Measurements from ENCODE around the gene MEIOC.
"Not testable (repeated sequence)": the region's sequence is repeated elsewhere in the genome, so short reads cannot be mapped to it uniquely, and the experiment has no call there.

Gene MEIOC

DNA sequence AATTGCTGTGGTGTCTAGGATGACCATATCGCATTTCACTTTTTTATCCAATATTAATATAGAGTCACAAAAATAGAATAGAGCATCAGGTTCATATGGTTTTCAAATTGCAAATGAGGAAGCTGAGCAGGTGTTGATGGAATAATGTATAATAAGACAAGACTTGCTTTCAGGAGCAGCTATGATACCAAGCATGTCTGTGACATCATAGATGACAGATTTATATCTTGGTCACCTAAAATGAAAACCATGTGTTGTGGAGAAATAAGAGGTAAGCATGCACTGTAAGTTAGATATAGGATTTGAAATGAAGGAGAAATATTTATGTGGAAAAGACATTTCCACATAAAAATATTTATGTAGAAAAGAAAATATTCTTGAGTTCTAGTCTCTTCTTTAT is 8.6 kb downstream of the MEIOC start:
- TF ChIP-seq CTCF (IDR thresholded peaks at IDR 0.05) = no peak
- Histone ChIP-seq H3K9ac (no peak overlapping the region), H3K9me3 (ENCODE audit: control insufficient read depth, low read length) (no peaks in the 10 kb centered on the region), H3K79me2 (no peaks in the 10 kb centered on the region), H3K4me1 (no peaks in the 10 kb centered on the region), H3K36me3 (ENCODE audit: control insufficient read depth, insufficient read depth, low read length) (no peaks in the 10 kb centered on the region), H3K27ac (no peak overlapping the region), H3K4me2 (ENCODE audit: low read length) (no peak overlapping the region), H3K27me3 (ENCODE audit: control insufficient read depth, insufficient read depth, low read length) (no peaks in the 10 kb centered on the region), H2AFZ (no peak overlapping the region), H3K4me3 (ENCODE audit: low read depth, low read length) (no peak overlapping the region)

- no peak for TF ChIP-seq CTCF (IDR thresholded peaks at IDR 0.05)
- Histone ChIP-seq H3K9me3 (ENCODE audit: control insufficient read depth, low read length) (no peaks in the 10 kb centered on the region), H3K79me2 (no peaks in the 10 kb centered on the region), H3K4me3 (ENCODE audit: low read depth, low read length) (no peak overlapping the region), H3K27ac (no peak overlapping the region), H3K36me3 (ENCODE audit: control insufficient read depth, insufficient read depth, low read length) (no peaks in the 10 kb centered on the region), H3K4me2 (ENCODE audit: low read length) (no peak overlapping the region), H3K9ac (no peak overlapping the region), H3K4me1 (no peaks in the 10 kb centered on the region), H3K27me3 (ENCODE audit: control insufficient read depth, insufficient read depth, low read length) (no peaks in the 10 kb centered on the region), H2AFZ (no peak overlapping the region)
Observed at GRCh38 chr17:44666006-44666405, 9.7 kb downstream of the MEIOC start.

- no peaks in the 10 kb centered on the region for H3K27me3 ChIP-seq (ENCODE audit: control insufficient read depth, insufficient read depth, low read length)
- H3K4me3 ChIP-seq (ENCODE audit: low read depth, low read length) = no peak overlapping the region
- no peaks in the 10 kb centered on the region for H3K4me1 ChIP-seq
- no peak overlapping the region for H3K27ac ChIP-seq
- no peaks in the 10 kb centered on the region for H3K9me3 ChIP-seq (ENCODE audit: control insufficient read depth, low read length)
- H3K79me2 ChIP-seq = no peaks in the 10 kb centered on the region
- no peaks in the 10 kb centered on the region for H3K36me3 ChIP-seq (ENCODE audit: control insufficient read depth, insufficient read depth, low read length)
- H3K9ac ChIP-seq = no peak overlapping the region
- peak; percentile 46 for TF ChIP-seq CTCF (IDR thresholded peaks at IDR 0.05)
- H2AFZ ChIP-seq = no peak overlapping the region
- no peak overlapping the region for H3K4me2 ChIP-seq (ENCODE audit: low read length)
Observed at GRCh38 chr17:44672479-44673093, 16.3 kb downstream of the MEIOC start.

GRCh38 chr17:44673893-44674292 is 17.6 kb downstream of the MEIOC start:
- H3K9me3 ChIP-seq (ENCODE audit: control insufficient read depth, low read length) = no peaks in the 10 kb centered on the region
- H3K4me2 ChIP-seq (ENCODE audit: low read length) = no peak overlapping the region
- no peaks in the 10 kb centered on the region for H3K79me2 ChIP-seq
- no peak overlapping the region for H3K4me3 ChIP-seq (ENCODE audit: low read depth, low read length)
- no peaks in the 10 kb centered on the region for H3K36me3 ChIP-seq (ENCODE audit: control insufficient read depth, insufficient read depth, low read length)
- H3K4me1 ChIP-seq = no peaks in the 10 kb centered on the region
- H3K27me3 ChIP-seq (ENCODE audit: control insufficient read depth, insufficient read depth, low read length) = no peaks in the 10 kb centered on the region
- no peak overlapping the region for H3K27ac ChIP-seq
- no peak for TF ChIP-seq CTCF (IDR thresholded peaks at IDR 0.05)
- no peak overlapping the region for H3K9ac ChIP-seq
- no peak overlapping the region for H2AFZ ChIP-seq

GRCh38 chr17:44677136-44677535 is 20.9 kb downstream of the MEIOC start:
- Histone ChIP-seq H3K27ac (no peak overlapping the region), H3K9ac (no peak overlapping the region), H3K79me2 (no peaks in the 10 kb centered on the region), H3K9me3 (ENCODE audit: control insufficient read depth, low read length) (no peaks in the 10 kb centered on the region), H2AFZ (no peak overlapping the region), H3K4me1 (no peaks in the 10 kb centered on the region), H3K27me3 (ENCODE audit: control insufficient read depth, insufficient read depth, low read length) (no peaks in the 10 kb centered on the region), H3K4me3 (ENCODE audit: low read depth, low read length) (no peak overlapping the region), H3K36me3 (ENCODE audit: control insufficient read depth, insufficient read depth, low read length) (no peaks in the 10 kb centered on the region), H3K4me2 (ENCODE audit: low read length) (no peak overlapping the region)
- no peak for TF ChIP-seq CTCF (IDR thresholded peaks at IDR 0.05)

DNA sequence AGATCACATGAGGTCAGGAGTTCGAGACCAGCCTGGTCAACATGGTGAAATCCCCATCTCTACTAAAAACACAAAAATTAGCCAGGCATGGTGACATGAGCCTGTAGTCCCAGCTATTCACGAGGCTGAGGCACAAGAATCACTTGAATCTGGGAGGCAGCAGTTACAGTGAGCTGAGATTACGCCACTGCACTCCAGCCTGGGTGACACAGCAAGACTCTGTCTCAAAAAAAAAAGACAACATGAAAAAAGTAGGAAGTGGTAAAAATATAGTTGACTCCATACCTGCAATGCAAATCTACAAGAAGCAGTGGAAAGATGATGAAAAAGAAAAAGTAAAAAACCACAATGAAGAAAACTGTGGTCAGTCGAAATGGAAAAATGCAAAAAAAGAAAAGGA is 27.0 kb downstream of the MEIOC start:
- not testable (repeated sequence) for H3K4me3 ChIP-seq (ENCODE audit: low read depth, low read length); H3K9me3 ChIP-seq (ENCODE audit: control insufficient read depth, low read length); H3K9ac ChIP-seq; H3K27ac ChIP-seq; H3K4me1 ChIP-seq; H3K36me3 ChIP-seq (ENCODE audit: control insufficient read depth, insufficient read depth, low read length); H3K79me2 ChIP-seq; H2AFZ ChIP-seq; H3K4me2 ChIP-seq (ENCODE audit: low read length); H3K27me3 ChIP-seq (ENCODE audit: control insufficient read depth, insufficient read depth, low read length)
